Measurements from ENCODE around the gene FOXR1.

Gene FOXR1

GRCh38 chr11:118931571-118931970 is 40.0 kb upstream of the FOXR1 start:
- Histone ChIP-seq H3K27ac (ENCODE audit: extremely low read depth, low read depth, low read length) (no peak overlapping the region), H3K9me3 (ENCODE audit: control insufficient read depth, insufficient read depth, low read depth, low read length) (no peaks in the 10 kb centered on the region), H3K4me3 (ENCODE audit: low read depth, low read length) (no peak overlapping the region), H3K4me1 (ENCODE audit: control insufficient read depth, insufficient read depth, low read length) (peaks cover 3% of the 10 kb centered on the region; the same call in 1 of the 2 replicates), H3K36me3 (ENCODE audit: control insufficient read depth in 2 of 2, insufficient read depth in 1 of 2, low read length in 2 of 2) (no peaks in the 10 kb centered on the region)
- ChIA-PET CTCF (interaction anchor here (0.6 to 6.8 kb wide), 8 partner anchors 8 to 542 kb away, joined by 3 to 196 read pairs (median 6); no protein-coding TSS in a partner anchor), POLR2A (interaction anchor here (5.6 kb wide), 1 partner anchor 20 kb away, joined by 96 read pairs; no protein-coding TSS in a partner anchor)
- TF ChIP-seq ZBTB6 (tag by site-specific recombination; IDR thresholded peaks at IDR 0.05) (no peak), ZBTB20 (tag by site-specific recombination; IDR thresholded peaks at IDR 0.05) (no peak), ZNF660 (tag by site-specific recombination; IDR thresholded peaks at IDR 0.05) (no peak), ZNF324 (tag by site-specific recombination; IDR thresholded peaks at IDR 0.05) (no peak), ZNF610 (tag by site-specific recombination; IDR thresholded peaks at IDR 0.05; ENCODE audit: borderline replicate concordance) (no peak), ZNF792 (tag by site-specific recombination; IDR thresholded peaks at IDR 0.05) (no peak), ZNF621 (tag by site-specific recombination; IDR thresholded peaks at IDR 0.05) (no peak), KLF16 (tag by site-specific recombination; IDR thresholded peaks at IDR 0.05) (no peak), ZBTB21 (tag by site-specific recombination; IDR thresholded peaks at IDR 0.05) (no peak), ZNF837 (tag by site-specific recombination; IDR thresholded peaks at IDR 0.05) (no peak), ZNF488 (tag by site-specific recombination; IDR thresholded peaks at IDR 0.05) (no peak), ZNF362 (tag by site-specific recombination; IDR thresholded peaks at IDR 0.05) (no peak), ZNF114 (tag by site-specific recombination; IDR thresholded peaks at IDR 0.05) (no peak), ZNF19 (tag by site-specific recombination; IDR thresholded peaks at IDR 0.05; ENCODE audit: low read depth) (no peak), ZNF76 (tag by site-specific recombination; IDR thresholded peaks at IDR 0.05; ENCODE audit: borderline replicate concordance, low read depth) (no peak), ZNF596 (tag by site-specific recombination; IDR thresholded peaks at IDR 0.05) (no peak), ZNF112 (tag by site-specific recombination; IDR thresholded peaks at IDR 0.05) (no peak), ZIC2 (tag by site-specific recombination; IDR thresholded peaks at IDR 0.05) (no peak)

- TF ChIP-seq ZNF776 (tag by site-specific recombination; IDR thresholded peaks at IDR 0.05; ENCODE audit: borderline replicate concordance), result no peak
- 0 out of 2 replicates have a peak, but pooled peaks have one; percentile 23 for TF ChIP-seq ZNF341 (tag by site-specific recombination; IDR thresholded peaks at IDR 0.05; ENCODE audit: low read depth)
- Histone ChIP-seq H3K4me1 (ENCODE audit: control insufficient read depth, insufficient read depth, low read length) (no peaks in the 10 kb centered on the region), H3K9me3 (ENCODE audit: control insufficient read depth, insufficient read depth, low read depth, low read length) (no peaks in the 10 kb centered on the region), H3K27ac (ENCODE audit: extremely low read depth, low read depth, low read length) (no peak overlapping the region), H3K4me3 (ENCODE audit: low read depth, low read length) (no peak overlapping the region), H3K36me3 (ENCODE audit: control insufficient read depth in 2 of 2, insufficient read depth in 1 of 2, low read length in 2 of 2) (no peaks in the 10 kb centered on the region)
- ChIA-PET POLR2A (interaction anchor here (0.6 kb wide), 1 partner anchor 108 kb away, joined by 3 read pairs; no protein-coding TSS in a partner anchor), CTCF (interaction anchor here (0.7 to 1.9 kb wide), 4 partner anchors 18 to 198 kb away, joined by 3 to 4 read pairs (median 4); partner anchors contain the start of gene UPK2)
Observed at GRCh38 chr11:118933486-118933885, 38.1 kb upstream of the FOXR1 start.

GRCh38 chr11:118935376-118935775 is 36.2 kb upstream of the FOXR1 start:
- Histone ChIP-seq H3K4me3 (ENCODE audit: low read depth, low read length) (no peak overlapping the region), H3K27ac (ENCODE audit: extremely low read depth, low read depth, low read length) (no peak overlapping the region), H3K9me3 (ENCODE audit: control insufficient read depth, insufficient read depth, low read depth, low read length) (no peaks in the 10 kb centered on the region), H3K36me3 (ENCODE audit: control insufficient read depth in 2 of 2, insufficient read depth in 1 of 2, low read length in 2 of 2) (no peaks in the 10 kb centered on the region), H3K4me1 (ENCODE audit: control insufficient read depth, insufficient read depth, low read length) (no peaks in the 10 kb centered on the region)
- POLR2A ChIA-PET, result interaction anchor here (0.7 kb wide), 2 partner anchors 137 to 245 kb away, joined by 3 to 5 read pairs; no protein-coding TSS in a partner anchor
- CTCF ChIA-PET, result interaction anchor here (1.0 to 1.9 kb wide), 5 partner anchors 7 to 276 kb away, joined by 3 to 9 read pairs (median 4); partner anchors contain the start of gene UPK2
- no peak for TF ChIP-seq ZNF747 (tag by site-specific recombination; IDR thresholded peaks at IDR 0.05)
- TF ChIP-seq ZNF19 (tag by site-specific recombination; IDR thresholded peaks at IDR 0.05; ENCODE audit: low read depth), result no peak
- no peak for TF ChIP-seq ZNF548 (tag by site-specific recombination; IDR thresholded peaks at IDR 0.05)
- TF ChIP-seq PATZ1 (tag by site-specific recombination; IDR thresholded peaks at IDR 0.05), result no peak
- TF ChIP-seq ZNF214 (tag by site-specific recombination; IDR thresholded peaks at IDR 0.05; ENCODE audit: borderline replicate concordance), result no peak
- no peak for TF ChIP-seq KLF17 (tag by site-specific recombination; IDR thresholded peaks at IDR 0.05)
- TF ChIP-seq ZNF488 (tag by site-specific recombination; IDR thresholded peaks at IDR 0.05), result no peak

Data from HEK293 (cell line).